ENCODE data around the gene GNMT. TPM values are rescaled to one million over a fixed set of nuclear protein-coding genes. Genes with fewer than 3 reads are reported as not detected.

Gene GNMT
- total and polyA plus RNA-seq, 10 of the 15 experiments (the other 5 are each of a cell fraction or from before 2014, with no cell fraction given), result 0.27 to 1.1 (median 0.39) TPM

DNA sequence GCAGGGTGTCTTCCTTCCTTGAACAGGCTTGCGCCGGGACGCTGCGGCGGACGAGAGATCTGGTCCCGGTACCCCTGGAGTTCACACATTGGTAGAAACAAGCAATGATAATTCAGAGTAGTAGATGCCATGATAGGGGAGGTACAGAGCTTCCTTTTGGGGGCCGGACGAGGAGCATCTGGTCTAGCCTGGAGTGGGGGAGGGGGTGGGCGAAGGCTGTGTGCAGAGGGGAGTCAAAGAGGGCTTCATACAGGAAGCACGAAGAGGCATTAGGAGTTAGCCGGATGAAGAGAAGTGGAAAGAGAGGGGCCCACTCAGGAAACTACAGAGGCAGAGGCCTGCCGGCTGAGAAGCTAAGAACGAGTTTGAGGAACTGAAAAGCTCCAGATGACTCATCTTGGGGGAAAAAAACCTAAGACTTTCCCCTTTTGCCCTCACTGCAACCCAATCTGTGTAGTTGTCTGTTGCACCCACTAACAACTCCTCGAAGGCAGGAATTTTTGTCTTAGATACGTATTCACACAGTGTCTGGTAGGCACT lies 30.7 kb upstream of the GNMT start (continued):
- TF ChIP-seq EZH2 (IDR thresholded peaks at IDR 0.05; ENCODE audit: borderline replicate concordance, control insufficient read depth, low read depth, low read length) (no peak), YBX1 (IDR thresholded peaks at IDR 0.05) (no peak), ZNF384 (IDR thresholded peaks at IDR 0.05; ENCODE audit: borderline replicate concordance, low read depth, low read length) (peak; percentile 92), CBX3 (IDR thresholded peaks at IDR 0.05; ENCODE audit: borderline replicate concordance, low read depth) (no peak), ATF7 (IDR thresholded peaks at IDR 0.05; ENCODE audit: low read depth) (peak; percentile 89)
- TF ChIP-seq, protein P1, sequence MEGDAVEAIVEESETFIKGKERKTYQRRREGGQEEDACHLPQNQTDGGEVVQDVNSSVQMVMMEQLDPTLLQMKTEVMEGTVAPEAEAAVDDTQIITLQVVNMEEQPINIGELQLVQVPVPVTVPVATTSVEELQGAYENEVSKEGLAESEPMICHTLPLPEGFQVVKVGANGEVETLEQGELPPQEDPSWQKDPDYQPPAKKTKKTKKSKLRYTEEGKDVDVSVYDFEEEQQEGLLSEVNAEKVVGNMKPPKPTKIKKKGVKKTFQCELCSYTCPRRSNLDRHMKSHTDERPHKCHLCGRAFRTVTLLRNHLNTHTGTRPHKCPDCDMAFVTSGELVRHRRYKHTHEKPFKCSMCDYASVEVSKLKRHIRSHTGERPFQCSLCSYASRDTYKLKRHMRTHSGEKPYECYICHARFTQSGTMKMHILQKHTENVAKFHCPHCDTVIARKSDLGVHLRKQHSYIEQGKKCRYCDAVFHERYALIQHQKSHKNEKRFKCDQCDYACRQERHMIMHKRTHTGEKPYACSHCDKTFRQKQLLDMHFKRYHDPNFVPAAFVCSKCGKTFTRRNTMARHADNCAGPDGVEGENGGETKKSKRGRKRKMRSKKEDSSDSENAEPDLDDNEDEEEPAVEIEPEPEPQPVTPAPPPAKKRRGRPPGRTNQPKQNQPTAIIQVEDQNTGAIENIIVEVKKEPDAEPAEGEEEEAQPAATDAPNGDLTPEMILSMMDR (IDR thresholded peaks at IDR 0.05 in 2 of 3, conservative IDR thresholded peaks at IDR 0.05 in 1 of 3; ENCODE audit: control insufficient read depth in 2 of 3, extremely low read depth in 1 of 3, insufficient read depth in 1 of 3, low read depth in 3 of 3, low read length in 3 of 3), result no peak
- TF ChIP-seq, protein P2, sequence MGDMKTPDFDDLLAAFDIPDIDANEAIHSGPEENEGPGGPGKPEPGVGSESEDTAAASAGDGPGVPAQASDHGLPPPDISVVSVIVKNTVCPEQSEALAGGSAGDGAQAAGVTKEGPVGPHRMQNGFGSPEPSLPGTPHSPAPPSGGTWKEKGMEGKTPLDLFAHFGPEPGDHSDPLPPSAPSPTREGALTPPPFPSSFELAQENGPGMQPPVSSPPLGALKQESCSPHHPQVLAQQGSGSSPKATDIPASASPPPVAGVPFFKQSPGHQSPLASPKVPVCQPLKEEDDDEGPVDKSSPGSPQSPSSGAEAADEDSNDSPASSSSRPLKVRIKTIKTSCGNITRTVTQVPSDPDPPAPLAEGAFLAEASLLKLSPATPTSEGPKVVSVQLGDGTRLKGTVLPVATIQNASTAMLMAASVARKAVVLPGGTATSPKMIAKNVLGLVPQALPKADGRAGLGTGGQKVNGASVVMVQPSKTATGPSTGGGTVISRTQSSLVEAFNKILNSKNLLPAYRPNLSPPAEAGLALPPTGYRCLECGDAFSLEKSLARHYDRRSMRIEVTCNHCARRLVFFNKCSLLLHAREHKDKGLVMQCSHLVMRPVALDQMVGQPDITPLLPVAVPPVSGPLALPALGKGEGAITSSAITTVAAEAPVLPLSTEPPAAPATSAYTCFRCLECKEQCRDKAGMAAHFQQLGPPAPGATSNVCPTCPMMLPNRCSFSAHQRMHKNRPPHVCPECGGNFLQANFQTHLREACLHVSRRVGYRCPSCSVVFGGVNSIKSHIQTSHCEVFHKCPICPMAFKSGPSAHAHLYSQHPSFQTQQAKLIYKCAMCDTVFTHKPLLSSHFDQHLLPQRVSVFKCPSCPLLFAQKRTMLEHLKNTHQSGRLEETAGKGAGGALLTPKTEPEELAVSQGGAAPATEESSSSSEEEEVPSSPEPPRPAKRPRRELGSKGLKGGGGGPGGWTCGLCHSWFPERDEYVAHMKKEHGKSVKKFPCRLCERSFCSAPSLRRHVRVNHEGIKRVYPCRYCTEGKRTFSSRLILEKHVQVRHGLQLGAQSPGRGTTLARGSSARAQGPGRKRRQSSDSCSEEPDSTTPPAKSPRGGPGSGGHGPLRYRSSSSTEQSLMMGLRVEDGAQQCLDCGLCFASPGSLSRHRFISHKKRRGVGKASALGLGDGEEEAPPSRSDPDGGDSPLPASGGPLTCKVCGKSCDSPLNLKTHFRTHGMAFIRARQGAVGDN (IDR thresholded peaks at IDR 0.05), result peak; percentile 31; the same call in 1 of the 2 replicates
- TF ChIP-seq, protein P3, sequence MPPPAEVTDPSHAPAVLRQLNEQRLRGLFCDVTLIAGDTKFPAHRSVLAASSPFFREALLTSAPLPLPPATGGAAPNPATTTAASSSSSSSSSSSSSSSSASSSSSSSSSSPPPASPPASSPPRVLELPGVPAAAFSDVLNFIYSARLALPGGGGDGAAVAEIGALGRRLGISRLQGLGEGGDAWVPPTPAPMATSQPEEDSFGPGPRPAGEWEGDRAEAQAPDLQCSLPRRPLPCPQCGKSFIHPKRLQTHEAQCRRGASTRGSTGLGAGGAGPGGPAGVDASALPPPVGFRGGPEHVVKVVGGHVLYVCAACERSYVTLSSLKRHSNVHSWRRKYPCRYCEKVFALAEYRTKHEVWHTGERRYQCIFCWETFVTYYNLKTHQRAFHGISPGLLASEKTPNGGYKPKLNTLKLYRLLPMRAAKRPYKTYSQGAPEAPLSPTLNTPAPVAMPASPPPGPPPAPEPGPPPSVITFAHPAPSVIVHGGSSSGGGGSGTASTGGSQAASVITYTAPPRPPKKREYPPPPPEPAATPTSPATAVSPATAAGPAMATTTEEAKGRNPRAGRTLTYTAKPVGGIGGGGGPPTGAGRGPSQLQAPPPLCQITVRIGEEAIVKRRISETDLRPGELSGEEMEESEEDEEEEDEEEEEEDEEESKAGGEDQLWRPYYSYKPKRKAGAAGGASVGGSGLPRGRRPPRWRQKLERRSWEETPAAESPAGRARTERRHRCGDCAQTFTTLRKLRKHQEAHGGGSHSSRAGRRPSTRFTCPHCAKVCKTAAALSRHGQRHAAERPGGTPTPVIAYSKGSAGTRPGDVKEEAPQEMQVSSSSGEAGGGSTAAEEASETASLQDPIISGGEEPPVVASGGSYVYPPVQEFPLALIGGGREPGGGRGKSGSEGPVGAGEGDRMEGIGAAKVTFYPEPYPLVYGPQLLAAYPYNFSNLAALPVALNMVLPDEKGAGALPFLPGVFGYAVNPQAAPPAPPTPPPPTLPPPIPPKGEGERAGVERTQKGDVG (CRISPR knock-in tag; IDR thresholded peaks at IDR 0.05), result no peak
